ENCODE data around the gene SEMA4C.

Gene SEMA4C

DNA sequence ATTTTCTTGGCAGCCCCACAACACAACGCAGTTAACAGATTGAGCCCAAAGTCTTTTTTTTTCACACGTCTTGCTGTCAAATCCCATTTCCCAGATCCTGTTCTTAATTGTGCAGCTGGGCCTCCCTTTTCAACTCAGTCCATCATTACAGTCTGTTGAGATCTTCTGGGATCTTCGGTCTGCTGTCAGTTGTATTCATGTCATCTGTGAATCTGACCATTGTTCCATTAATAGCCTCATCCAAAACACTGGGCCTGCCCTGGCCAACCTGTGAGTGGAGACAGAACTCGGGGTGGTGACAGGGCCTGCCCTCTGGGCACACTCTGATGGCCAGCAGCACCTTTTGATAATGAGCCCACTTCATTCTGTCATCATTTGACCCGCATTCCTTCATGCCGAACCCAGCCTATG, 39.7 kb upstream of the SEMA4C start:
- Histone ChIP-seq H3K4me3 (ENCODE audit: low read depth, low read length) (no peak overlapping the region), H3K36me3 (replicated peaks) (no peaks in the 10 kb centered on the region), H3K27me3 (replicated peaks) (peaks cover 2% of the 10 kb centered on the region), H3K27ac (no peak overlapping the region)
- DNase-seq: no peak
- TF ChIP-seq, protein P1, sequence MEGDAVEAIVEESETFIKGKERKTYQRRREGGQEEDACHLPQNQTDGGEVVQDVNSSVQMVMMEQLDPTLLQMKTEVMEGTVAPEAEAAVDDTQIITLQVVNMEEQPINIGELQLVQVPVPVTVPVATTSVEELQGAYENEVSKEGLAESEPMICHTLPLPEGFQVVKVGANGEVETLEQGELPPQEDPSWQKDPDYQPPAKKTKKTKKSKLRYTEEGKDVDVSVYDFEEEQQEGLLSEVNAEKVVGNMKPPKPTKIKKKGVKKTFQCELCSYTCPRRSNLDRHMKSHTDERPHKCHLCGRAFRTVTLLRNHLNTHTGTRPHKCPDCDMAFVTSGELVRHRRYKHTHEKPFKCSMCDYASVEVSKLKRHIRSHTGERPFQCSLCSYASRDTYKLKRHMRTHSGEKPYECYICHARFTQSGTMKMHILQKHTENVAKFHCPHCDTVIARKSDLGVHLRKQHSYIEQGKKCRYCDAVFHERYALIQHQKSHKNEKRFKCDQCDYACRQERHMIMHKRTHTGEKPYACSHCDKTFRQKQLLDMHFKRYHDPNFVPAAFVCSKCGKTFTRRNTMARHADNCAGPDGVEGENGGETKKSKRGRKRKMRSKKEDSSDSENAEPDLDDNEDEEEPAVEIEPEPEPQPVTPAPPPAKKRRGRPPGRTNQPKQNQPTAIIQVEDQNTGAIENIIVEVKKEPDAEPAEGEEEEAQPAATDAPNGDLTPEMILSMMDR (IDR thresholded peaks at IDR 0.05; ENCODE audit: low read depth, low read length, missing control alignments): no peak
- in situ Hi-C loops (cut with HindIII; ENCODE audit: low pct_ligation_motif_present, low sequenced_read_pairs): no loop called here

DNA sequence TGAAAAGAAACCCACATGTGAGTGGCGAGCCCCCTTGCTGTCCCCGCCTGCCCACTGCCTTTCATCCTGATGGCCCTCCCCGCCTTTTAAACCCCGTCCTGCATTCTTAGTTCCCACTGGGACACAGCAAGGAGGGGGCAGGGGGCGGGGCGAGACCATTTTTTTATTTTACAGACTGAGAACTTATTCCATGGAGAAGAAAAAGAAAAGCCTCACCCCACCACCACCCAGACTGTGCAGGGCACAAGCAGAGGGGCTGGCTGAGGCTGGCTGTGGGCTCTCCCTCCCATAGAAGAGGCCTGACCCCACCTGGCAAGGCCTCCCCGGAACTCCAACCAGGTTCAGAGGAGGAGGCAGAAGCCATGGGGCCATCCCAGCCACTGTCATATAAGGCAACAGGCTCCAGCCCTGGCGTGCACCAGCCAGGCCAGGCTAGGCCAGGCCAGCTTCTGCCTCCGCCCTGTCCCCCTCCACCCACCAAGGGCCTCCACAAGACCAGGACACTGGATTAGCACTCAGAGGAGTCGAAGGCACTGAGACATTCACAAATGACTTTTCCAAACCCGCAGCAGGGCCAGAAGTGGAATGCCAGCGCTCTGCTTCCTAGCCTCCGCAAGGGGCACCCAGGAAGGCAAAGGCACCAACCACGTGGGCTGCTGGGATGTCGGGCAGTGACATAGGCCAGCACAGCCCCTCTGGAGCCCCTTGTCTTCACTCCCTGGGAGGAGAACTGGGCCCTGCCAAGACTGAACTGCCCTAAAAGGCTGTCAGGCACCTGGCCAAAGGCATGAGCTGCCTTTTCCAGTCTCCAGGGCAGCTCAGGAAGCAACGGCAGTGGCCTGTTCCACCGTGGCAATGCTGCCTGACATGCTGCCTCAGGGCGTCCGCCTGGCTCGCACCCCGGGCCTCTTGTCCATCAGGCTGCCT, 37.5 kb upstream of the SEMA4C start:
- TF ChIP-seq, protein P1 (IDR thresholded peaks at IDR 0.05; ENCODE audit: low read depth, low read length, missing control alignments): no peak
- DNase-seq: no peak
- no peaks in the 10 kb centered on the region for H3K27me3 ChIP-seq (replicated peaks)
- no peaks in the 10 kb centered on the region for H3K36me3 ChIP-seq (replicated peaks)
- H3K4me3 ChIP-seq (ENCODE audit: low read depth, low read length): no peak overlapping the region
- H3K27ac ChIP-seq: no peak overlapping the region
- in situ Hi-C loops (cut with HindIII; ENCODE audit: low pct_ligation_motif_present, low sequenced_read_pairs): no loop called here

DNA sequence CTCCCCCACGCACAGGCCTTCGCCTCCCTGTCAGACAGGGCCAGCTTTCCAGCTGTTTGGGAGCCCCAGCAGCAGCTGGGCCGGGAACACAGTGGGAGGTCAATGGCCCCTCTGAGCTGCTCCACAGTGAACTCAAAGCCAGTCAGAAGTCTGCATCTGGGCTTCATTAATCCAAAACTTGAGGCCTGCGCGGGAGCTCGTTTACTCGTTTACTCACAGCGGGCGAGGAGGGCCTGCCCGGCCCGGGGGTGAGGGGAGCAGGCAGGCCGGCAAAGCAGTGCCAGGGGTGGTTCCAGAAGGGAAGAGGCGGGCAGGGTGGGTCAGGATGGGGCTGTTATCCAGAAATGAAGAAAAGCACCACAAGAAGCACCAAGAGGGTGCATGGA, 36.8 kb upstream of the SEMA4C start:
- no peak overlapping the region for H3K4me3 ChIP-seq (ENCODE audit: low read depth, low read length)
- no peaks in the 10 kb centered on the region for H3K36me3 ChIP-seq (replicated peaks)
- H3K27ac ChIP-seq: no peak overlapping the region
- TF ChIP-seq, protein P1 (IDR thresholded peaks at IDR 0.05; ENCODE audit: low read depth, low read length, missing control alignments): no peak
- in situ Hi-C loops (cut with HindIII; ENCODE audit: low pct_ligation_motif_present, low sequenced_read_pairs): no loop called here
- no peak for DNase-seq
- H3K27me3 ChIP-seq (replicated peaks): no peaks in the 10 kb centered on the region

DNA sequence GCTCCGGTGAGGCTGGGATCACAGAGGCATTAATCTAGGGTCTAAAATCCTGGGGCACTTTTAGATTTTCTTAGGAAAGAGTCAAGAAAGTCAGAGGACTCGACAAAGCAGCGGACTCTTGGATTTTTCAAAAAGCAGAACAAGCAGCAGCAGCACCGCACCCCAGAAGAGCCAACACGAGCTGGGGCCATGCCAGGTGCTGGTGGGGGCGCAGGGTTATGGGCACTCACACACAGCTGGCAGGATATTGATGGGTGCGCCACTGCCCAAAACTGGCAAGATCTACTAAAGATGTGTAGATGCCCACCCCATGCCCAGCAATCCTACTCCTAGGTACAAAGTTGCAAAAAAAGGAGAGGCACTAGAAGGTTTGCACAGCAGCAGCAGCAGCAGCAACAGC, 33.9 kb upstream of the SEMA4C start:
- H3K4me3 ChIP-seq (ENCODE audit: low read depth, low read length): no peak overlapping the region
- in situ Hi-C loops (cut with HindIII; ENCODE audit: low pct_ligation_motif_present, low sequenced_read_pairs): no loop called here
- H3K27ac ChIP-seq: no peak overlapping the region
- no peaks in the 10 kb centered on the region for H3K27me3 ChIP-seq (replicated peaks)
- TF ChIP-seq, protein P1 (IDR thresholded peaks at IDR 0.05; ENCODE audit: low read depth, low read length, missing control alignments): no peak
- DNase-seq: no peak
- H3K36me3 ChIP-seq (replicated peaks): no peaks in the 10 kb centered on the region

DNA sequence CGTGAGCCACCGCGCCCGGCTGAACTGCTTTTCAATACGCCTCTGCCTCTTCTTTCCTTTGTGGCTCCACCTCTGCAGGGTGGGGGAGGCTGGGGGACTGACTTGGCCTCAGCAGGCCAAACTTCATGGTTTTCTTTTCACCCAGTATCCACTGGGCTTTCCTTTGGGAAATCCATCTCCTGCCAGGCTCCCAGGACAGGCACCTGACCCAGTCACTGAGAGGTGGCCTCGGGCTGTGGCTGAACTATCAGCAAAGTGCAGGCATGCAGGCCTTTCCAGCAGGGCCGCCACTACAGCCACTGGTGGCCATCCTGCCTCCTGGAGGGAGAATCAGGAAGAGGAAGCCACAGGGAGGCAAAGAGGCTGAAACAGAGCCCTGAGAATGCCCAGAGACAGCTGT, 33.4 kb upstream of the SEMA4C start:
- in situ Hi-C loops (cut with HindIII; ENCODE audit: low pct_ligation_motif_present, low sequenced_read_pairs): no loop called here
- Histone ChIP-seq H3K27ac (no peak overlapping the region), H3K27me3 (replicated peaks) (no peaks in the 10 kb centered on the region), H3K4me3 (ENCODE audit: low read depth, low read length) (no peak overlapping the region), H3K36me3 (replicated peaks) (no peaks in the 10 kb centered on the region)
- DNase-seq: no peak
- TF ChIP-seq, protein P1 (IDR thresholded peaks at IDR 0.05; ENCODE audit: low read depth, low read length, missing control alignments): peak; percentile 7
